Measurements from ENCODE around the gene KCNK2. TPM values are rescaled to one million over a fixed set of nuclear protein-coding genes. Genes with fewer than 3 reads are reported as not detected.

The KCNK2 gene
- total RNA-seq, 1 experiment from 2014 or later, result 0.15 TPM

GRCh38 chr1:215251428-215251827 lies 168.9 kb downstream of the KCNK2 start:
- TF ChIP-seq GRHL2 (CRISPR knock-in tag; IDR thresholded peaks at IDR 0.05; ENCODE audit: insufficient replicate concordance, severe bottlenecking), result no peak
- no peak for TF ChIP-seq ZNF425 (CRISPR knock-in tag; conservative IDR thresholded peaks at IDR 0.05)
- no peak for TF ChIP-seq ETV6 (CRISPR knock-in tag; IDR thresholded peaks at IDR 0.05)
- TF ChIP-seq ZNF423 (CRISPR knock-in tag; IDR thresholded peaks at IDR 0.05), result no peak
- TF ChIP-seq ZNF416 (CRISPR knock-in tag; IDR thresholded peaks at IDR 0.05), result no peak
- TF ChIP-seq ZNF281 (CRISPR knock-in tag; IDR thresholded peaks at IDR 0.05), result no peak
- TF ChIP-seq HMGXB4 (CRISPR knock-in tag; IDR thresholded peaks at IDR 0.05), result no peak
- no peak for TF ChIP-seq ARID4B (CRISPR knock-in tag; IDR thresholded peaks at IDR 0.05; ENCODE audit: borderline replicate concordance)
- Mint-ChIP-seq H3K27ac (no peak overlapping the region), H3K4me3 (no peak overlapping the region), H3K4me1 (no peaks in the 10 kb centered on the region), H3K27me3 (ENCODE audit: low read depth) (no peaks in the 10 kb centered on the region), H3K36me3 (0 out of 2 replicates have a peak, but pooled peaks cover 3% of the 10 kb centered on the region), H3K9me3 (peaks cover 21% of the 10 kb centered on the region)
- no peak for ATAC-seq
- no peak for DNase-seq (ENCODE audit: low spot score)
- ChIA-PET CTCF (no interaction called here), POLR2A (no interaction called here)

- Mint-ChIP-seq H3K36me3 (0 out of 2 replicates have a peak, but pooled peaks cover 3% of the 10 kb centered on the region), H3K9me3 (peaks cover 21% of the 10 kb centered on the region), H3K4me3 (no peak overlapping the region), H3K27ac (no peak overlapping the region), H3K27me3 (ENCODE audit: low read depth) (no peaks in the 10 kb centered on the region), H3K4me1 (no peaks in the 10 kb centered on the region)
- CTCF ChIA-PET, result no interaction called here
- ATAC-seq, result no peak
- POLR2A ChIA-PET, result no interaction called here
- no peak for TF ChIP-seq ZNF263 (CRISPR knock-in tag; IDR thresholded peaks at IDR 0.05; ENCODE audit: low read depth)
- TF ChIP-seq SP1 (CRISPR knock-in tag; conservative IDR thresholded peaks at IDR 0.05), result no peak
- no peak for TF ChIP-seq ZNF512 (CRISPR knock-in tag; IDR thresholded peaks at IDR 0.05; ENCODE audit: borderline replicate concordance)
- TF ChIP-seq FOXP4 (CRISPR knock-in tag; IDR thresholded peaks at IDR 0.05), result no peak
- no peak for TF ChIP-seq ZNF671 (CRISPR knock-in tag; IDR thresholded peaks at IDR 0.05)
- TF ChIP-seq USF2 (CRISPR knock-in tag; IDR thresholded peaks at IDR 0.05), result no peak
- TF ChIP-seq PRDM15 (CRISPR knock-in tag; IDR thresholded peaks at IDR 0.05), result no peak
- DNase-seq (ENCODE audit: low spot score), result no peak
Measured at GRCh38 chr1:215252164-215252563, 169.6 kb downstream of the KCNK2 start.
